Measurements from ENCODE around the gene HSPB2. TPM values are rescaled to one million over a fixed set of nuclear protein-coding genes. Genes with fewer than 3 reads are reported as not detected.

HSPB2 gene
- total RNA-seq, 1 experiment from 2014 or later, result not detected

DNA sequence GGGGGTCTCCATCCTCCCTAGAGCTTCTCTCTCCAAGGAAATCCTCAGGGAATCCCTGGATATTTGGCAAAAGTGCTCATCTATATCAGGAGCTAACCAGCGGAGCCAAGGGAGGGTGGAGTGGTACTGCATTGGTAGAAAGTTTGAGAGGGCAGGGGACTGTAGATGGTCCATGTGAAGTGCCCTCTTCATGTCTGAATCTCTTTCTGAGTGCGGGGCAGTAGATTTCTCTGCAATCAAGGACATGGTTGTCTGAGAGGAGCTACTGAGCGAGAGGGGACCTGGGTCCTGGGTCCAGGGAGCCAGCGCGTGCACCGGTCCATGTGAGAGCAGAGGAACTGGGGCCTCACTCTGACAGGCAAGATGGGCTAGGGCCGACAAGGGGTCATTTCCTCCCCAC, 25.3 kb downstream of the HSPB2 start:
- no peak for DNase-seq (ENCODE audit: low read depth in 1 of 2, low spot score in 2 of 2)
- H3K4me3 ChIP-seq, result peak overlapping the region; percentile 48
- peaks cover 51% of the 10 kb centered on the region for H3K4me1 ChIP-seq (replicated peaks)
- no peaks in the 10 kb centered on the region for H3K36me3 ChIP-seq
- H3K27me3 ChIP-seq (replicated peaks), result no peaks in the 10 kb centered on the region
- H3K27ac ChIP-seq, result no peak overlapping the region; the same call in 1 of the 2 replicates
- no peaks in the 10 kb centered on the region for H3K9me3 ChIP-seq (replicated peaks)

DNA sequence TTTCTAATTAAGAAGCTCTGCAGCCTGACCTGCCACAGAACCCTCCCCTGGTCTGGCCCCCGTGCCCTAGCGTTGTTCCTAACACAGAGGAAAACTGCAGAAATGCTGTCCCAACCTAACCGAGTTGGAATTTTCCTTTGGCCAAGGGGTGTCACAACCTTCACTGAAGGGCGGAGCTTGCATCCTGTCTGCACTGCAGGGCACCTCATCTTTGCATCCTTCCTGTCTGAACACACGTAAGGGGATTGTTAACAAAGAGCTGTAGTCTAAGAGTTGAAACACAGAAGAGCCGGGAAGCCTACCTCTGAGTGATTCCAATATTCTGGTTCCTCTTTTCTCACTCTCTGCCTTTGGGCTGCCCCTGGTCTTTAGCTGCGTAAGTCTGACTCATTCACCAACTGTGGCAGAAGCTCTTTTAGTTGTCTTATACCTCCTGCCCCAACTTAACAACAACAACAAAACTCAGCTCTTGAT, 26.2 kb downstream of the HSPB2 start:
- Histone ChIP-seq H3K4me3 (no peak overlapping the region), H3K4me1 (replicated peaks) (peaks cover 58% of the 10 kb centered on the region), H3K9me3 (replicated peaks) (no peaks in the 10 kb centered on the region), H3K36me3 (no peaks in the 10 kb centered on the region), H3K27ac (peak overlapping the region; percentile 47), H3K27me3 (replicated peaks) (no peaks in the 10 kb centered on the region)
- DNase-seq (ENCODE audit: low read depth in 1 of 2, low spot score in 2 of 2), result no peak

- H3K27ac ChIP-seq, result peak overlapping the region; percentile 47; the same call in 1 of the 2 replicates
- H3K4me1 ChIP-seq (replicated peaks), result peaks cover 71% of the 10 kb centered on the region
- H3K4me3 ChIP-seq, result no peak overlapping the region
- no peaks in the 10 kb centered on the region for H3K9me3 ChIP-seq (replicated peaks)
- no peaks in the 10 kb centered on the region for H3K36me3 ChIP-seq
- DNase-seq (ENCODE audit: low read depth in 1 of 2, low spot score in 2 of 2), result peak in 1 of 2 experiments; percentile 39
- no peaks in the 10 kb centered on the region for H3K27me3 ChIP-seq (replicated peaks)
These were observed 27.5 kb downstream of the HSPB2 start for GRCh38 chr11:111939836-111940604.

DNA sequence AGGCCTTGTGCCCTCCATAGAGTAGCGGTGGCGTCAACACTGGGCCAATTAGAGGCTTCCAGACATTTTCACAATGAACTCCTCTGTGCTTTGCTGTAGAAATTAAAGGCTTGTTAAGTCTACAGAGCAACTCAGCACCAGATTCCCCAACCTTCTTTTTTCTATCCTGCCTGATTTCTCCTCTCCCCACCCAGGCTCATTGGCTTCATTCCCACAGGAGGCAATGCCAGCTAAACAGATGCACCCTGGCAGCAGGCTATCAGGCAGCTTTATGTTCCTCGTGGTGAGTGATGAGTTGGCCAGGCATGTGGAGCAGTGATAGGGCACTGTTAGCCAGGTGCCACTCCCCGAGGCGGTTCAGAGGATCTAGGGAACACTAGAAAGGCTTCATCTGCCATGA, 29.4 kb downstream of the HSPB2 start:
- no peak for DNase-seq (ENCODE audit: low read depth in 1 of 2, low spot score in 2 of 2)
- Histone ChIP-seq H3K4me3 (no peak overlapping the region), H3K9me3 (replicated peaks) (no peaks in the 10 kb centered on the region), H3K27me3 (replicated peaks) (no peaks in the 10 kb centered on the region), H3K36me3 (no peaks in the 10 kb centered on the region), H3K27ac (peak overlapping the region; percentile 72; the same call in 1 of the 2 replicates), H3K4me1 (replicated peaks) (peaks cover 62% of the 10 kb centered on the region)

GRCh38 chr11:111942829-111943228, 30.3 kb downstream of the HSPB2 start:
- no peaks in the 10 kb centered on the region for H3K36me3 ChIP-seq
- H3K4me3 ChIP-seq, result no peak overlapping the region
- peak overlapping the region; percentile 72 for H3K27ac ChIP-seq
- H3K27me3 ChIP-seq (replicated peaks), result no peaks in the 10 kb centered on the region
- DNase-seq (ENCODE audit: low read depth in 1 of 2, low spot score in 2 of 2), result no peak
- H3K9me3 ChIP-seq (replicated peaks), result no peaks in the 10 kb centered on the region
- peaks cover 56% of the 10 kb centered on the region for H3K4me1 ChIP-seq (replicated peaks)

DNA sequence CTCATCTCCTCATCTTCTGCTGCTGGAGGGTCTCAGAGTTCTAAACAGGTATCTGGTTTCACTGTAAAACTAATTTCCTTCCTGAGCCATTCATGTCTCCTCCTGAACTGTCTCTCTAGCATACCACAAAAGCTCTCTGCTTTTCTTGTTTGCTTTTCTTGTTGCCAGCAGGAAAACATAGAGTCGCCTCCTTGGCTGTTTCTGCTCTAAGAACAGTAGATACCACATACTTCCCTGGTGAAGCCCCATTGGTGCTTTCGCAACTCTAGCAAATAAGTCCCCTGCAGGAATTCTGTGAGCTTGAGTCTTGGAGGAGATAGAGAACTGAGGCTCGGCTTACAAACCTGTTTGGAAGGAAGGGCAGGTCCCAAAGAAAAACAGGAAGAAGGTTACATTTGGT, 31.6 kb downstream of the HSPB2 start:
- H3K4me3 ChIP-seq, result no peak overlapping the region
- H3K4me1 ChIP-seq (replicated peaks), result peaks cover 43% of the 10 kb centered on the region

DNA sequence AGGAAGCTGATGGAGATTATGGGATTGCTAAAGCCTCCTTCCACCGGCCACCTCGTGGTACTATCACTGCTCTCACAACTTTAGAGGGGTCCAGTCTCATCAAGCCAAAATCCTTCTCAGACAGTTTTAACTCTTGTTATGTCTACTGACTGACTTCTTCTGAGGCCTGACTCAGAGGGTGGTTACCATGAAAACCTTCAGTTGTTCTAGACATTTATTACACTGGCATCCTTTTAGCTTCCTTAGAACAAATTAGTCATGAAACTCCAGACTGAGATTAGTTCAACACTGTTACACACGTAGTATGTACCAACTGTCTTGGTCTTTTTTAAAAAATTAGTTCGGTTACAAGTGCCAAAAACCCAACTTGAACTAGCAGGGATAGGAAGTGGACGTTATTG, 32.1 kb downstream of the HSPB2 start:
- peaks cover 38% of the 10 kb centered on the region for H3K4me1 ChIP-seq (replicated peaks)
- H3K36me3 ChIP-seq, result no peaks in the 10 kb centered on the region
- no peaks in the 10 kb centered on the region for H3K27me3 ChIP-seq (replicated peaks)
- H3K27ac ChIP-seq, result peak overlapping the region; percentile 77
- no peaks in the 10 kb centered on the region for H3K9me3 ChIP-seq (replicated peaks)
- no peak for DNase-seq (ENCODE audit: low read depth in 1 of 2, low spot score in 2 of 2)
- no peak overlapping the region for H3K4me3 ChIP-seq

More for the DNA sequence above, 31.6 kb downstream of the HSPB2 start:
- Histone ChIP-seq H3K27ac (peak overlapping the region; percentile 77), H3K9me3 (replicated peaks) (no peaks in the 10 kb centered on the region), H3K27me3 (replicated peaks) (no peaks in the 10 kb centered on the region), H3K36me3 (no peaks in the 10 kb centered on the region)
- DNase-seq (ENCODE audit: low read depth in 1 of 2, low spot score in 2 of 2), result no peak

GRCh38 chr11:111945198-111945597, 32.7 kb downstream of the HSPB2 start:
- no peak for DNase-seq (ENCODE audit: low read depth in 1 of 2, low spot score in 2 of 2)
- H3K9me3 ChIP-seq (replicated peaks), result no peaks in the 10 kb centered on the region
- no peaks in the 10 kb centered on the region for H3K27me3 ChIP-seq (replicated peaks)
- peaks cover 32% of the 10 kb centered on the region for H3K4me1 ChIP-seq (replicated peaks)
- no peak overlapping the region for H3K4me3 ChIP-seq
- no peaks in the 10 kb centered on the region for H3K36me3 ChIP-seq
- peak overlapping the region; percentile 77 for H3K27ac ChIP-seq

DNA sequence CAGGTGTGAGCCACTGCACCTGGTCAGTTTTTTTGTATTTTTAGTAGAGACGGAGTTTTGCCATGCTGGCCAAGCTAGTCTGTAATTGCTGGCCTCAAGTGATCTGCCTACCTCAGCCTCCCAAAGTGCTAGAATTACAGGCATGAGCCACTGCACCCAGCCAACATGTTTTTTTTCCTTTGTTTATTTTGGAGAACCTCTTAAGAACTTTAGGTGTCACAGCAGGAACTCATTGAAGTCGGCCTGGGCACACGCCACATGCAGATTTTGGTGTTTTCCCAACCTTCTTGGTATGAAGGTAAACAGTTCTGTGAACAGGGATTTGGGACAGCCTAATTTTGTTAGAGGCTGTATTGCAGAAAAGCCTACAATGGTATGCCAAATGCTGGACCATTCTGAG, 34.0 kb downstream of the HSPB2 start:
- Histone ChIP-seq H3K27ac (no peak overlapping the region), H3K9me3 (replicated peaks) (no peaks in the 10 kb centered on the region), H3K36me3 (no peaks in the 10 kb centered on the region), H3K4me3 (no peak overlapping the region), H3K27me3 (replicated peaks) (no peaks in the 10 kb centered on the region), H3K4me1 (replicated peaks) (peaks cover 31% of the 10 kb centered on the region)
- no peak for DNase-seq (ENCODE audit: low read depth in 1 of 2, low spot score in 2 of 2)

GRCh38 chr11:111947143-111947542, 34.6 kb downstream of the HSPB2 start:
- H3K27ac ChIP-seq, result no peak overlapping the region
- no peak for DNase-seq (ENCODE audit: low read depth in 1 of 2, low spot score in 2 of 2)
- peaks cover 31% of the 10 kb centered on the region for H3K4me1 ChIP-seq (replicated peaks)
- no peaks in the 10 kb centered on the region for H3K9me3 ChIP-seq (replicated peaks)
- H3K27me3 ChIP-seq (replicated peaks), result no peaks in the 10 kb centered on the region
- no peak overlapping the region for H3K4me3 ChIP-seq
- H3K36me3 ChIP-seq, result no peaks in the 10 kb centered on the region

DNA sequence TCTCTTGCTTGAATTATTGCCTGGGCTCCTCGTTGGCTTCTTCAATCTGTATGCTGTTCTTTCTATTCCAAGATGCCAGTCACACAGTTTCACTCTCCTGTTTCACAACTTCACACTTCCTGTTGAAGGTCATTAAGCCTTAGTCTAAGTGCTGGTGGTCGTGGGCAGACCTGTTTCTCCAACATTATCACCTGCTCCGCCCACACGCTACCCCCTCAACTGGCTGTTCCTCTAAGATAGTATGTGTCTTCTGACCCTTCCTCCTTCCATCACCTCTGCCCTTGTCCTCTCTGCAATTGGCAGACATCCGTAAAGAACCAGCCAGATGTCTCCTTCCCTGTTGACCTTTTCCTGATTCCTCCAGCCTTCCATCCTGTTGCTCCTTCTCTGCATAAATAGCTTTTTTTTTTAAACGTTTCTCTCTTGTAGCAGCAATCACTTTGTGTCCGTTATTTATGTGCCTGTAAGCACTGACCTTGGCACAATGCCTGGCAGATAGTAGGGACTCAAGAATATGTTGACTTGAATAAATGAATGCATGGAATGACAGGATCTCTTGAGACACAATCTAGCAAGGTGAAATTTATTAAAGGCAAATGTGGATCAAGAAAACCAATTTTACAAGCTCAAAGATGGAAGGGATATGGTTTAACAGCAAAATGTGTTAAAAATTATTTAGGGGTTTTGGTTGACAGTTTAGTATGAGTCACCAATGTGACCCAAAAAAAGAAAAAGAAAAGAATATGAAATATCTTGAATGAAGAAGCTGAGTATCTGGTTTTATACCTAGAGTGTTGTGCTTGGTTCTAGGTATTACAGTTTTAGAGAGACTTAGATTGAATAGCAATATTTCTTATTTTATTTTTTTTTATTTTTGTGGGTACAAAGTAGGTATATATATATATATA, 37.2 kb downstream of the HSPB2 start:
- Histone ChIP-seq H3K27me3 (replicated peaks) (no peaks in the 10 kb centered on the region), H3K36me3 (no peaks in the 10 kb centered on the region), H3K27ac (no peak overlapping the region), H3K4me3 (no peak overlapping the region), H3K9me3 (replicated peaks) (no peaks in the 10 kb centered on the region), H3K4me1 (replicated peaks) (peaks cover 6% of the 10 kb centered on the region)
- DNase-seq (ENCODE audit: low read depth in 1 of 2, low spot score in 2 of 2), result no peak

DNA sequence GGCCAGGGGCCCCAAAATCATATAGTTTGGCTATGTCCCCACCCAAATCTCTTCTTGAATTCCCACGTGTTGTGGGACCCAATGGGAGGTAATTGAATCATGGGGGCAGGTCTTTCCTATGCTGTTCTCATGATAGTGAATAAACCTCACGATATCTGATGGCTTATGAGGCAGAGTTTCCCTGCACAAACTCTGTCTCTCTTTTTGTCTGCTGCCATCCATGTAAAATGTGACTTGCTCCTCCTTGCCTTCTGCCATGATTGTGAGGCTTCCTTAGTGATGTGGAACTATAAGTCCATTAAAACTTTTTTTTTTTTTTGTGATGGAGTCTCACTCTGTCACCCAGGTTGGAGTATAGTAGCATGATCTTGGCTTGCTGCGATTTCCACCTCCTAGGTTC, 39.0 kb downstream of the HSPB2 start:
- Histone ChIP-seq H3K4me1 (replicated peaks) (no peaks in the 10 kb centered on the region), H3K27me3 (replicated peaks) (no peaks in the 10 kb centered on the region), H3K9me3 (replicated peaks) (no peaks in the 10 kb centered on the region), H3K4me3 (no peak overlapping the region), H3K36me3 (no peaks in the 10 kb centered on the region), H3K27ac (no peak overlapping the region)
- DNase-seq (ENCODE audit: low read depth in 1 of 2, low spot score in 2 of 2), result no peak

GRCh38 chr11:111954154-111954553, 41.6 kb downstream of the HSPB2 start:
- H3K9me3 ChIP-seq (replicated peaks), result no peaks in the 10 kb centered on the region
- no peaks in the 10 kb centered on the region for H3K27me3 ChIP-seq (replicated peaks)
- no peak overlapping the region for H3K4me3 ChIP-seq
- H3K4me1 ChIP-seq (replicated peaks), result no peaks in the 10 kb centered on the region
- H3K36me3 ChIP-seq, result no peaks in the 10 kb centered on the region
- no peak for DNase-seq (ENCODE audit: low read depth in 1 of 2, low spot score in 2 of 2)
- no peak overlapping the region for H3K27ac ChIP-seq
